ENCODE measurements around the gene IGFBP3. TPM values are rescaled to one million over a fixed set of nuclear protein-coding genes. Genes with fewer than 3 reads are reported as not detected.

The IGFBP3 gene
- total and polyA plus RNA-seq, 2 of the 13 experiments (the other 11 are each of a cell fraction or from before 2014, with no cell fraction given), result 57.5 TPM; not detected in 1

- 0 out of 2 replicates have a peak, but pooled peaks have one; percentile 21 for TF ChIP-seq KDM5B (CRISPR knock-in tag; IDR thresholded peaks at IDR 0.05; ENCODE audit: borderline replicate concordance)
- no peak for TF ChIP-seq ZNF7 (CRISPR knock-in tag; IDR thresholded peaks at IDR 0.05)
- TF ChIP-seq HOXA5 (CRISPR knock-in tag; IDR thresholded peaks at IDR 0.05), result no peak; the same call in none of the 2 replicates
- no peak for TF ChIP-seq ARNTL (CRISPR knock-in tag; IDR thresholded peaks at IDR 0.05)
- TF ChIP-seq ETV6 (CRISPR knock-in tag; conservative IDR thresholded peaks at IDR 0.05), result no peak
- 0 out of 2 replicates have a peak, but pooled peaks have one; percentile 24 for TF ChIP-seq ZBED4 (CRISPR knock-in tag; IDR thresholded peaks at IDR 0.05; ENCODE audit: borderline replicate concordance)
- TF ChIP-seq ZNF775 (CRISPR knock-in tag; IDR thresholded peaks at IDR 0.05; ENCODE audit: borderline replicate concordance), result no peak
- TF ChIP-seq ISX (CRISPR knock-in tag; conservative IDR thresholded peaks at IDR 0.05), result 0 out of 2 replicates have a peak, but pooled peaks have one; percentile 35
- TF ChIP-seq ZNF275 (CRISPR knock-in tag; IDR thresholded peaks at IDR 0.05; ENCODE audit: borderline replicate concordance), result peak; percentile 61
- peak; percentile 31; the same call in 1 of the 2 replicates for TF ChIP-seq SAFB2 (CRISPR knock-in tag; IDR thresholded peaks at IDR 0.05; ENCODE audit: borderline replicate concordance, low read depth)
- 0 out of 2 replicates have a peak, but pooled peaks have one; percentile 15 for TF ChIP-seq GABPB1 (CRISPR knock-in tag; IDR thresholded peaks at IDR 0.05)
- peak; percentile 57 for TF ChIP-seq SSRP1 (CRISPR knock-in tag; IDR thresholded peaks at IDR 0.05)
- peak; percentile 35; the same call in 1 of the 2 replicates for TF ChIP-seq ZFP91 (CRISPR knock-in tag; IDR thresholded peaks at IDR 0.05; ENCODE audit: borderline replicate concordance)
- TF ChIP-seq ZNF607 (CRISPR knock-in tag; IDR thresholded peaks at IDR 0.05; ENCODE audit: borderline replicate concordance), result peak; percentile 43; the same call in 1 of the 2 replicates
- peak; percentile 54 for TF ChIP-seq ZNF619 (CRISPR knock-in tag; IDR thresholded peaks at IDR 0.05)
- no peak for TF ChIP-seq ZNF101 (CRISPR knock-in tag; IDR thresholded peaks at IDR 0.05; ENCODE audit: borderline replicate concordance, low read depth)
- peak; percentile 40; the same call in 1 of the 2 replicates for TF ChIP-seq ZNF33B (CRISPR knock-in tag; IDR thresholded peaks at IDR 0.05)
- TF ChIP-seq LCORL (IDR thresholded peaks at IDR 0.05), result no peak
- peak; percentile 29; the same call in 1 of the 2 replicates for TF ChIP-seq LCORL (CRISPR knock-in tag; IDR thresholded peaks at IDR 0.05)
- TF ChIP-seq REL (CRISPR knock-in tag; conservative IDR thresholded peaks at IDR 0.05), result peak; percentile 91
- TF ChIP-seq DR1 (CRISPR knock-in tag; IDR thresholded peaks at IDR 0.05), result no peak
- peak in 1 of 2 experiments; percentile 54; a peak in 2 of 4 replicates for TF ChIP-seq ATF4 (CRISPR knock-in tag; IDR thresholded peaks at IDR 0.05)
Measured at GRCh38 chr7:45890125-45890901, 30.8 kb downstream of the IGFBP3 start (continued).

All from HepG2 (cell line).